ENCODE data around the gene OR10C1.
"Not testable (repeated sequence)": the region's sequence is repeated elsewhere in the genome, so short reads cannot be mapped to it uniquely, and the experiment has no call there.

The OR10C1 gene, protein sequence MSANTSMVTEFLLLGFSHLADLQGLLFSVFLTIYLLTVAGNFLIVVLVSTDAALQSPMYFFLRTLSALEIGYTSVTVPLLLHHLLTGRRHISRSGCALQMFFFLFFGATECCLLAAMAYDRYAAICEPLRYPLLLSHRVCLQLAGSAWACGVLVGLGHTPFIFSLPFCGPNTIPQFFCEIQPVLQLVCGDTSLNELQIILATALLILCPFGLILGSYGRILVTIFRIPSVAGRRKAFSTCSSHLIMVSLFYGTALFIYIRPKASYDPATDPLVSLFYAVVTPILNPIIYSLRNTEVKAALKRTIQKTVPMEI

DNA sequence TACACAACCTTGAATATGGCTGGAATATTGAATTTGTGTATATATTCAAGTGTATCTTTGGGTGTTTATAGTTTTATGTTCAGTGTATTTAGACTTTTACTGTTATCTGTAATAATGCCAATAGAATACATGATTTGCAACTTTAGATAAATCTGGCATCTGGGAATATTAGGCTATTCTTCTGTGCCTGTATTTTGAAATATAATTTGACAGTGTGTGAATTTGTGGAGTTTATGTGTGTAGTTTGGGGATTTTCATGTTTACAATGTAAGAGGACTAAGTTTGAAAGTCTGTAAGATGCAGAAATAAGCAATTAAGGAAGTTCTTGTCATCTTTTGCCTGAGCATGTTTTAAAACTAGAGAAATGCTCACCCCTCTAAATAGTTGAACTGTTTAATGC lies at the start of gene OR10C1:
OR10C1 (plus strand) TSS at position 301 of the 400 bp plus-strand sequence. CDS start 710 bp downstream, outside the sequence.
- DNase-seq: no peak

DNA sequence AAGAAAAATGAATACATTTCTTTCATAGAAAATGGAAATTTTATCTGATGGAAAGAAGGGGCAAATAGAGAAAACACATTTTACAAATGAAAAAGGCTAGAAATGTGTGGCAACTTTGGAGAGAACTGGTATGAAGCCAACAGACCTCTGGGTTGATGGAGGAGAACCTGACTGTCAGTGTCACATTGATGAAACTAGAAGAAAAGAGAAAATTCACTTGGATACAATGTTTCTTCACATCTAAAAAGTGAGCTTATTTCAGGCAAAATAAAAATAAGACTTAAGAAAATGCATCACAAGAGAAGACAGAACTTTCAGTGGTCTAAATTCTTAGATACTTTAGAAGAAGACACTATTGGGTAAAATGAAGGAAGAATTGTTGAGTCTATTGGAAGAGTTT lies 43.8 kb upstream of the OR10C1 start, which contains the start of gene OR12D2:
OR12D2 (plus strand) TSS at position 301 of the 400 bp plus-strand sequence. CDS start 1,069 bp downstream, outside the sequence.
- no peak for DNase-seq

DNA sequence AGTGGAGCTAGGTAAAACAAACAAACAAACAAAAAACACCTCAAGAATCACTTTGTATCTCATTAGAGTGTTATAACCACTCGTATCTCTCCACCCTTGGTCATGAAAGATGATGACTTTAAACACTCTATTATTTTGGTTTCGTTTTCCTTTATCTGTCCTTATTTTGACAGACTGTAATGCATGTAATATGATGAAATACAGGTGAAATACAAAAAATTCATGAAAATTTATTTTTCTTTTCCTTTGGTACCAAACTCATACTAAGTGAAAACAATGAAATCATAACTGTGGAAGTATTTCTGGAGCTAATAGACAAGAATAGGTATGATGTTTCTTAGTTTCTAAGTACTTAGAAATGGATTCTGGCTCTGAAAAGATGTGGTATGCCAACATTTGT lies 39.6 kb upstream of the OR10C1 start:
- no peak for DNase-seq

DNA sequence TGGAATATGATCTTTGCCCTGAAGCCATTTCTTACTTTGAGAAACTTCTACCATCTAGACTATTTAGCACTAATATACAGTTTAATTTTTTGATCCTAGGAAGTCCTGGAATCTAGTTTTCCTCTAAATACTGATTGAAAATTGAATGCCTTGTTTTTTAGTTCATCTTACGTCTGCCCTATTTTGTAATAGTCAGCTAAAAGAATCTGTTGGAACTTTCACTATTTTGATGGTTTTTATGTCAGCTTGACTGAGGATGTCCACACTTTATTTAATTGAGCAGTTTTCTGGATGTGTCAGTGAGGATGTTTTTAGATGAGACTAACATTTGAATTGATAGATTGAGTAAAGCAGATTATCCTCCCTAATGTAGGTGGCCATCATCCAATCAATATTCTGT lies 35.3 kb upstream of the OR10C1 start:
- DNase-seq: no peak

DNA sequence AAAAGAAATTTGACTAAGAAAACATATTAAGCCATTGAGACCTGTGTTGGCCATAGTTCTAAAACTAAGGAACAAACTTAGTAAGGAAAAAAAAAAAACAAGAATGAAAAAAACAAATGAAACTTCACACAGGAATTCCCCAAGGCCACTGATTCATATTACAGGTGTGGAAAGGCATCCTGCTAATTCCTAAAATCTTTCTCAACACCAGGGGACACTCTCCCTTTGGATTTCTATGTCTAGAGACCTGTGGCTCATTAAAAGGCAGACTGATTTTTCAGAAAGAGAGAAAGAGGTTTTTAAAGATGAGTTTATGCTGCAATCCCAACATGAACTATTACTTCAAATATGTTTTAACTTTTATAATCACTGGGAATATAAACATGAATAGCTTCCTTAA lies 24.5 kb upstream of the OR10C1 start, which contains the start of gene OR12D1:
OR12D1 (plus strand) TSS at position 341 of the 400 bp plus-strand sequence.
- no peak for DNase-seq

DNA sequence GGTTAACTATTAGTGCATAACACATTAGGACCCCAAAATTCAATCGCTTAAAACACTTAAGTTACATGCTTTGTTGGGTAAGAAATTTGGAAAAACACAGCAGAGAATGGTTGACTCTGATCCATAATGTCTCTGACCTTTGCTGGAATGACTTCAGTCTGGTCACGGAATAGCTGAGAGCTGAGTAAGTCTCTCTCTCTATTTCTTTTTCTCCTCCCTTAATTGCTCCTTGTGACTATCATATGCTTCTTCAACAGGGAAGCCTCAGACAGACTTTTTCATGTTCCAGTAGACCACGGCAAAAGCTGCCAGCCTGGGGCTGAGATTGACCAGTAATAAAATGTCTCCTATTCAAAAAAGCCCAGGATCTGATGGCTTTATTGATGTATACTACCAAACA lies 19.6 kb upstream of the OR10C1 start:
- no peak for DNase-seq

DNA sequence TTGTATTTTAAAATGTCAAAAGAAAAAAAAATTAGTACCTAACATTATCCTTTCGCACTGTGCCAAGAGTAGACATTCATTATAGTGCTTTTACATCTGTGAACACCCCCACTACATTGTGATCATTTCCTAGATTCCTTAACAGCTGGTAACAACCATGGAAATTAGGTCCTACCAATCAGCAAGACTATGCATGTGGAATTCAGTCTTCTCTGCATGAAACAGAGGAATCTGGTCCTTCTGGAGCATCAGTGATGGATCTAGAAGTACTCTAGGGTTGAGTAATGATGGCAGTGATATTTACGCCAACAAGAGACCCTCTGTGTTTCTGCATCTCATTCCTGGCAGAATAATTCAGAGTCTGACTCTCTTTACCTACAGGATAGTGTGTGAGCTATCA lies 14.9 kb upstream of the OR10C1 start:
- no peak for DNase-seq

DNA sequence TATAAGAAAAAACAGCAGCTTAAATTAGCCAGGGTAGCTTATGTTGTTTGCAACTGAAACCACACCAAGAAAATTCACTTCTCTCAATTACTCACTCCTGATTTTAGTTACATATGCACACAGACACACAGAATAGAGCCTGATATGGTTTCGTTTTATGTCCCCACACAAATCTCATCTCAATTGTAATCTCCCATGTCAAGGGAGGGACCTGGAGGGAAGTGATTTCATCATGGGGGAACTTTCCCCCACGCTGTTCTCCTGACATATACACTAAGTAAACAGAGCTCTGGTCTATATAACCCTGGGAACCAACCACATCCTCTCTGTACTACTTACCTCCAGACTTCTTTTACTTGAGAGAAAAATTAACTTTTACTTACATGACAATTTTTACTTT lies 14.5 kb upstream of the OR10C1 start:
- no peak for DNase-seq

DNA sequence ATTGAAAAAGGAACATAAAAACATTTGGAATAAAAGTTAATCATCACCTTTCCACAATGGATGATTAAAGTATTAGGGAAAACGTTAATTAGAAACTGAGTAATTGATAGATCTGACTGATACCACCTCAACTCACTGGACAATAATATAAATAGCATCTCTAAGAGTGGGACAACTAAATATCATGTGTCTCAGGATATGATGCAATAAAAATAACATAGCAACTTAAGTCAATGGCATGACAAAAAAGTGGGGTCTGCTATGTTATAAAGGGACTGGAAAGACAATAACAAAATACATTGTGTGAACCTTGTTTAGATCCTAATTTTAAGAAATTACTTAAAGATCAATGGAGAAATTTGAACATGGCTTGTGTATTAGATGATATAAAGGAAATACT lies 14.0 kb upstream of the OR10C1 start:
- DNase-seq: no peak

DNA sequence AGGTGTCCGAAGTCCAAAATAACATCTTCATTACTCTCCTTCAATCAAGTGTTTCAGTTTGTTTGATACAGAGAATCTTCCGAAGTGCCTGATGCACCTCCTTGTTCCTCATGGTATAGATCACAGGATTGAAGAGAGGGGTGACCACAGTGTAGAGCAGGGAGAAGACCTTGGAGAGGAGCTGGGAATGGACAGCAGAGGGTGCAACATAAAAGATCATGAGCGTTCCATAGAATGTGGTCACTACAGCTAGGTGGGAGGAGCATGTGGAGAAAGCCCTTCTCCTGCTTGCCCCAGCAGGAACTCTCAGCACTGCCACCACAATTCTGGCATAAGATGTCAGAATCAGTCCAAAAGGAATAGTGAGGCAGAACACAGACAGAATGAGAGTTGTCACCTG lies 12.5 kb upstream of the OR10C1 start:
- no peak for DNase-seq

DNA sequence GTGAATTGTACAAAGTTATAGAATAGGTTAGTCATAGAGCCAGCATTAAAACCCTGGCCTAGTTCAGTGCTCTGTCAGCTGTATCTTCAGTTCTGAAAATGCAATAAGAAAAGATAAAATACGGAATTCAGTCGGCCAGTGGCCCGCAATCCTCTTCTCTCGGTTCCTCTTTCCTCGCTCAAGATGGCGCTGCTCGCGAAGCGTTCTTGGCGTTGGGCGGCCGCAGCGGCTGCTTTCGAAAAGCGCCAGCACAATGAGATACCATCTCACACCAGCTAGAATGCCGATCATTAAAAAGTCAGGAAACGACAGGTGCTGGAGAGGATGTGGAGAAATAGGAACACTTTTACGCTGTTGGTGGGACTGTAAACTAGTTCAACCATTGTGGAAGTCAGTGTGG lies 2.4 kb upstream of the OR10C1 start:
- DNase-seq: not testable (repeated sequence)

DNA sequence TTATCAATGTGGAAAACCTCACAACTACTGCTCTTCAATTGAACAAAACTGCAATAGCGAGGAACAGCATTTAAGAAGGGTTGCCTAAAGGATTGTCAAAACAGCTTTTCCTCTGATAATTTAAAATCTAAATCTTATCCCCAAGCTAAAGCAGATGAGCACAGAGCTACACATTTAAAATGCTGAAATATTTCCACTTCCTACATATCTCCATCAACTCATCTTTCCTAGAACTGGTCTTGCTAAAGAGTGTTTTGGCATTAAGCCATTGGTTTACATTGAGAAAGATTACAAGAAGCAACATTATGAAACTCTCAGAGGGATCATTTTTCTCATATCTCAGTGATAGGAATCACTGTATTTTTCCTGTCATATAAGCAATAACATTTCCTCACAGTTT lies 3.6 kb downstream of the OR10C1 start:
- DNase-seq: no peak

DNA sequence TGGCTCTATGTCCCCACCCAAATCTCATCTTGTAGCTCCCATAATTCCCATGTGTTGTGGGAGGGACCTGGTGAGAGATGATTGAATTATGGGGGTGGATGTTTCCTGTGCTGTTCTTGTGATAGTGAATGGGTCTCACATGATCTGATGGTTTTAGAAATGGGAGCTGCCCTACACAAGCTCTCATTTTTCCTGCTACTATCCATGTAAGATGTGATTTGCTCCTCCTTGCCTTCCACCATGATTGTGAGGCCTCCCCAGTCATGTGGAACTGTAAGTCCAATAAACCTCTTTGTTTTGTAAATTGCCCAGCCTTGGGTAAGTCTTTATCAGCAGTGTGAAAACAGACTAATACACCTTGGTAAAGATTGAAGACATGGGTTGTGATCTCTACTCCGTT lies 4.9 kb downstream of the OR10C1 start:
- DNase-seq: not testable (repeated sequence)

DNA sequence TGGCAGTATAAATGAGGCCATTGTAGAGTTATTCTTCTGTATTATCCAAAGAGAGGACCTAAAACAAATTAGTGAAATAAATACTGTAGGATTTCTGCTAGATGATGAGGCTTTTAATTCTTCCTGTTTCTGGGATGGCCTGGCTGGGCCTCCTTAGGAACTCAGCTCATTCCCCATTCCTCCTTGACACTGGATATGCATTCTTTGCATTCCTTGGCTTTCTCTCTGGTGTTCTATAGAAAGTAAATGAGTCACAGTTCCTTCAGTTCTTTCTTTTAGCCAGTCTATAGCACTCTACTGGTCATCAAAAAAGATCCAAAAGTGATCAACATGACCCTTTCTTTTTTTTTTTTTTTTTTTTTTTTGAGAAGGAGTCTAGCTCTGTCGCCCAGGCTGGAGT lies 8.6 kb downstream of the OR10C1 start:
- no peak for DNase-seq

DNA sequence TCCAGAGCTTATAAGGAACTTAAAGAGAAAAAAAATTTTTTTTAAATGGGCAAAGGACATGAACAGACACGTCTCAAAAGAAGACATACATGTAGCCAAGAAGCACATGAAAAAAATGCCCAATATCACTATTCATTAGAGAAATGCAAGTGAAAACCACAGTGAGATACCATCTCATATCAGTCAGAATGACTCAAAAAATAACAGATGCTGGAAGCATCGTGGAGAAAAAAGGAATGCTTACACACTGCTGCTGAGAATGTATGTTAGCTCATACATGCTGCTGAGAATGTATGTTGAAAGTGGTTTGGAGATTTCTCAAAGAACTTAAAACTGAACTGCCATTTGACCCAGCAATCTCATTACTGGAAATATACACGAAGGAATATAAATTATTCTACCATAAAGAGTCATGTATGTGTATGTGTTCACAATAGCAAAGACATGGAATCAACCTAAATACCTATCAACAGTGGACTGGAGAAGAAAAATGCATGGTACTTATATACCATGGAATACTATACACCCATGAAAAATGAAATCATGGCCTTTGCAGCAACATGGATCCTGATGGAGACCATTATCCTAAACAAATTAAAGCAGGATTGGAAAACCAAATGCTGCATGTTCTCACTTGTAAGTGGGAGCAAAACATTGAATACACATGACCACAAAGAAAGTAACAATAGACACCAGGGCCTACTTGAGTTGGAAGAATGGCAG lies 12.5 kb downstream of the OR10C1 start:
- no peak for DNase-seq

DNA sequence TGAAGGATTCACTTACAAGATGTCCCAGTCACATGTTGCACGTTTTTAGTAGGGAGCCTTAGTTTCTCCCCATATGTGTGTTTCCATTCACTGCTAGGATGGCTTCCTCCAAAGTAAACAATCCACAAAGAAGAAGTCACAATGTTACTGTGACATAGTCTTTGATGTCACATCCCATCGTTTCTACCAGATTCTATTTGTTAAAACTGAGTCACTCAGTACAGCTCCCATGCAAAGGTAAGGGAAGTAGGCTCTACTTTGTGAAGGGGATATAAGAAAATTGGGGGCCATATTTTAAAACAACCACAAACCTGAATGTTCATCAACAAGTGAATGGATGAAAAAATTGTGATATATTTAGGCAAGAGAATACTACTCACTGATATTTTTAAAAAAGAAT lies 17.9 kb downstream of the OR10C1 start, which contains the start of the genes OR11A1 and OR2H1:
OR11A1 (minus strand) TSS at position 101 of the 400 bp plus-strand sequence. CDS start 29,430 bp downstream, outside the sequence.
OR2H1 (plus strand) TSS at position 185 of the 400 bp plus-strand sequence. CDS start 4,615 bp downstream, outside the sequence.
- DNase-seq: no peak

DNA sequence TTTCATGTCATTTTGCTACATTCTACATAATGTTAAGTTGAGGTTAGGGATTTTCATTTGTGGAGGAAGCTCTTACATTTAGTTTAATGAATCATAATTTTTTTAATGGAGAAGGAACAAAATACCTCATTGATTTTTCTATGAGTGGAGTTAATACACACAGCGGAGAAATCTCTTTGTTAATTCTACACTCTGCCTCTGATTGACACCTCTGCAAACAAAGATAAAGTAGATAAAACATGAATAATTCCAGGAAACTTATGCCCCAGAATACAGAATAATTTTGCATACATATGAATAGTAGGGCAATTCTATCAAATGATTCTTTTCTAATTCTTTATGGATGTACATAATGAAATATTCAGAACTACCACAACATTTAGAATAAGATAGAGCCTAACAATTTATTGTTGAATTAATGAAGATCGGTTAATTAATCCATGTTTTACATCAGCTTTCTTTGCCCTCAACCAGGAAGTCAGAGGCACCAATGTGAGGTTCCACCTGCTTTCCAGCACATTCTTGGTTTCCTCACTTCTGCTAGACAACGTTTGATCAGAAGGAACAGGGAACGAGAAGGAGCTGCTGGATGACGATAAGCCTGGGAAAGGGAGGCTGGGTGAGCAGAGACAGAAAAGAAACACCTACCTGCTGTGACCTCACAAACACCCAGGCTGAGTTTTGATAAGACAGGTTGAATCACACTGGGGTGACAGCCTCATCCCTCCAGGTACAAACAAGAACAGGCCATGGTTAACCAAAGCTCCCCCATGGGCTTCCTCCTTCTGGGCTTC lies 22.1 kb downstream of the OR10C1 start:
- DNase-seq: no peak

DNA sequence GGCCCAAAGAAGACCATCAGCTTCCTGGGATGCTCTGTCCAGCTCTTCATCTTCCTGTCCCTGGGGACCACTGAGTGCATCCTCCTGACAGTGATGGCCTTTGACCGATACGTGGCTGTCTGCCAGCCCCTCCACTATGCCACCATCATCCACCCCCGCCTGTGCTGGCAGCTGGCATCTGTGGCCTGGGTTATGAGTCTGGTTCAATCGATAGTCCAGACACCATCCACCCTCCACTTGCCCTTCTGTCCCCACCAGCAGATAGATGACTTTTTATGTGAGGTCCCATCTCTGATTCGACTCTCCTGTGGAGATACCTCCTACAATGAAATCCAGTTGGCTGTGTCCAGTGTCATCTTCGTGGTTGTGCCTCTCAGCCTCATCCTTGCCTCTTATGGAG lies 22.9 kb downstream of the OR10C1 start:
- DNase-seq: no peak

DNA sequence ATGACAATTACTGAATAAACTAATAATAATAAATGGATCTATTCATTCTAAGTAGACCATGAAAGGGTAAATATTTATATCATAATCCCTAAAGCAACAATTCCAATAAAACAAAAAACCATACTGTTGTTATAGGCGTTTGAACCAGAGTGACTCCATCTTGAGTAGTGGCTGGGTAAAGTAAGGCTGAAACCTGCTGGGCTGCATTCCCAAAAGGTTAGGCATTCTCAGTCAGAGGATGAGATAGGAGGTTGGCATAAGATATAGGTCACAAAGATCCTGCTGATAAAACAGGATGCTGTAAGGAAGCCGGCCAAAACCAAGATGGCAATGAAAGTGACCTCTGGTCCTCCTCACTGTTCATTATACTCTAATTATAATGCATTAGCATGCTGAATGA lies 26.2 kb downstream of the OR10C1 start:
- no peak for DNase-seq

DNA sequence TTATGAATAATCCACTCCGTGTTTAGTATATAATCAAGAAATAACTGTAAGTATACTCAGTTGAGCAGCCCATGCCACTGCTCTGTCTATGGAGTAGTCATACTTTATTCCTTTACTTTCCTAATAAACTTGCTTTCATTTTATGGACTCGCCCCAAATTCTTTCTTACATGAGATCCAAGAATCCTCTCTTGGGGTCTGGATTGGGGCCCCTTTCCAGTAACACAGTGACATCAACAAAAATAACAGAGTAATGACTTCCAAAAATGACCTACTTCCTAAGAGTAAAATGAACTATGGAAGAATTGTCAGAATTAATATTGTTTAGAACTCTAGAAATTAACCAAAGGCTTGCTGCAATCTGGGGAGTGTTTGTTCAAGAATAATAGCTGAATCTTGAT lies 26.7 kb downstream of the OR10C1 start:
- no peak for DNase-seq

DNA sequence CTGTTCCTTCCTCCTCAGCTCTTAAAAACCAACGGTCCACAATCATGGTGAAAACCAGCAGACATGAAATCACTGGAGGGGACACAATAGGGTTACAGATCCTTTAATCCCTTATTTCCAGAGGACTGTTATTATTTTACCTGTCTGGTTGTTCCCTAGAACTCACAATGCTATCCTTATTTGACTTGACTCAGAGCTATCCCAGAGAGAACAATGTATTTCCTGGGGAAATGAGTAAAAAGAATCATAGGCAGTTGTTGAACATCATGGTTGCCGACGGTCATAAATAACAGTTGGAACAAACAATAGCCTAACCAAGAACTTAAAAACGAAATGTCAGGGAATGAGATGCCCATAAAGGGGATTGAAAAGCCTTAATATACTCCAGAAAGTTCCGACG lies 27.1 kb downstream of the OR10C1 start:
- DNase-seq: no peak

DNA sequence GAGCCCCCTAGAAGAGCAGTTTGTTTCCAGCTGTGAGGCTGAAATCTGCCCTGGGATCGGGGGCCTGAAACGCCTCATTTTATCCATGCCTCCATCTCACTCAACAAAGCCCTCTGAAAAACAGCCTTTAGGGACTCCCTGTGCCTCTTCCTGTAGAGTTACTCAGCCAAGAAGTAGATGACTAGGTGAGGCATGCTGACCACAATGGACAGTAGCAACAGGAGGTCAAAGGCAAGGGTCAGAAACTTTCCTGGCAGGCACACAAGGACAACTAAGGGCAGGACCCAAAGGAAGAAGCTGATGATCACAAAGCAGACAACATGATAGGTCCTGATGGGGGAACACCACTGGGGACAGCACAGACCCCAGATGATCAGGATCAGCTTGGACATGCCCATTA lies 35.9 kb downstream of the OR10C1 start:
- DNase-seq: no peak

DNA sequence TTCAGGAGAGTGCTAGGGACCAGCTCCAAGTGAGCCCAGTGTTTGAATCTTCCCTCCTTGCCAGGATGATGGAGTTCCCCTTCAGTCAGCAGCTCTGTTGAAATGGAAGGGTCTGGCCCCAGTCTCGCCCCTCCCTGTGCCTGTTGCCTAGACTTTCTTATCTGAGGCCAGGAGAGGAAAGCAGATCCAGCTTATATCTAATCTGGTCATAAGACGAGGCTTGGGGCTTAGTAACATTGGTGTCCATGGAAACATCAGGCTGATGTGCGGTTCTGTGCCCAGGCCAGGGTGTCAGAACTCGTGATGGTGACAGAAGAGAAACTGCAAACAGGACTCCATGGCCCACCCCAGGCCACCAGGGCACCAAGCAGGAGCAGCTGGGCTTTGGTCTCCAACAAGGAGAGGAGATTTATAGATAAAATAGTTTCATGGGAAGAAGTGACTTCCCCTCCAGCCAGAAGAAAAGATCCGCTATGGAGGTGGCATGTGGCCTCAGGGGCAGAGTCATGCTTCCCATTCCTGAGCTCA lies 38.9 kb downstream of the OR10C1 start:
- DNase-seq: no peak
